Hepatocyte (in vitro differentiated cells): ENCODE results near the gene SPATA2L. TPM values are rescaled to one million over a fixed set of nuclear protein-coding genes. Genes with fewer than 3 reads are reported as not detected.

Experiments used
- DNase-seq: peaks from one replicate; pipeline ENCODE4 v3.0.0-alpha.2; 2016; ENCODE audit warnings: low spot score
- H2AFZ ChIP-seq: fragments of 200-600 bp; sonication (generic); 2 replicates; pipeline ENCODE4 v1.6.0; 2016; ENCODE audit warnings: antibody characterized with exemption, mild to moderate bottlenecking
- H3K27ac ChIP-seq: fragments of 200-600 bp; sonication (generic); 2 replicates; pipeline ENCODE4 v1.5.1; 2016; ENCODE audit warnings: mild to moderate bottlenecking
- H3K27me3 ChIP-seq: fragments of 200-600 bp; sonication (generic); 2 replicates; pipeline ENCODE4 v1.6.1; 2016
- H3K36me3 ChIP-seq: fragments of 200-600 bp; sonication (generic); replicated peaks from 2 replicates; pipeline ENCODE4 v1.5.1; 2016; ENCODE audit warnings: low read depth; ENCODE audit not compliant: insufficient read depth
- H3K4me1 ChIP-seq: fragments of 200-600 bp; sonication (generic); 2 replicates; pipeline ENCODE4 v1.5.1; 2016; ENCODE audit warnings: mild to moderate bottlenecking, moderate library complexity; ENCODE audit not compliant: insufficient read depth
- H3K4me2 ChIP-seq: fragments of 200-600 bp; sonication (generic); 2 replicates; pipeline ENCODE4 v1.6.0; 2016
- H3K4me3 ChIP-seq: fragments of 200-600 bp; sonication (generic); 2 replicates; pipeline ENCODE4 v1.5.1; 2016; ENCODE audit warnings: mild to moderate bottlenecking
- H3K79me2 ChIP-seq: fragments of 200-600 bp; sonication (generic); 2 replicates; pipeline ENCODE4 v1.6.0; 2017; ENCODE audit warnings: mild to moderate bottlenecking
- H3K9me2 ChIP-seq: fragments of 200-600 bp; sonication (generic); replicated peaks from 2 replicates; pipeline ENCODE4 v1.6.0; 2017; ENCODE audit warnings: mild to moderate bottlenecking; ENCODE audit not compliant: insufficient read depth
- H3K9me3 ChIP-seq: fragments of 200-600 bp; sonication (generic); 2 replicates; pipeline ENCODE4 v1.5.1; 2016; ENCODE audit warnings: low read depth, mild to moderate bottlenecking
- H4K20me1 ChIP-seq: fragments of 200-600 bp; sonication (generic); 2 replicates; pipeline ENCODE4 v1.6.0; 2016; ENCODE audit warnings: mild to moderate bottlenecking; ENCODE audit not compliant: insufficient read depth, poor library complexity, severe bottlenecking
- CTCF ChIP-seq: fragments of 200-600 bp; sonication (generic); IDR thresholded peaks from 2 replicates; pipeline ENCODE4 v1.5.1; 2016; ENCODE audit warnings: antibody characterized with exemption, mild to moderate bottlenecking; ENCODE audit not compliant: poor library complexity
- EZH2 ChIP-seq: fragments of 200-600 bp; sonication (generic); IDR thresholded peaks from 2 replicates; pipeline ENCODE4 v1.6.1; 2016; ENCODE audit warnings: antibody characterized with exemption, mild to moderate bottlenecking, borderline replicate concordance
- EZH2phosphoT487 ChIP-seq: fragments of 200-600 bp; sonication (generic); IDR thresholded peaks from one replicate; pipeline ENCODE4 v1.6.1; 2018; ENCODE audit warnings: antibody characterized with exemption, mild to moderate bottlenecking, low read depth, moderate library complexity; ENCODE audit not compliant: unreplicated experiment, severe bottlenecking
- WGBS: methylation state at CpG from one replicate; pipeline ENCODE4 v1.1.6; 2016; ENCODE audit warnings: low lambda C conversion rate; ENCODE audit errors: missing lambda C conversion rate; 5-methylcytosine and 5-hydroxymethylcytosine counted together
- polyA plus RNA-seq: library from polyadenylated mRNA; unstranded; fragments of >200 nt; fragmentation: Nextera tagmentation; extraction: Ambion mirVana; gene quantifications from 2 replicates; pipeline ENCODE4 v1.2.1, GENCODE V29; 2016
- total RNA-seq: library from RNA; depleted of rRNA; stranded (reverse); fragments of >200 nt; gene quantifications from 2 replicates; pipeline ENCODE4 v1.2.3, GENCODE V29; 2014

Gene SPATA2L
- total and polyA plus RNA-seq, 2 experiments from 2014 or later = 25.0 to 32.9 TPM

DNA sequence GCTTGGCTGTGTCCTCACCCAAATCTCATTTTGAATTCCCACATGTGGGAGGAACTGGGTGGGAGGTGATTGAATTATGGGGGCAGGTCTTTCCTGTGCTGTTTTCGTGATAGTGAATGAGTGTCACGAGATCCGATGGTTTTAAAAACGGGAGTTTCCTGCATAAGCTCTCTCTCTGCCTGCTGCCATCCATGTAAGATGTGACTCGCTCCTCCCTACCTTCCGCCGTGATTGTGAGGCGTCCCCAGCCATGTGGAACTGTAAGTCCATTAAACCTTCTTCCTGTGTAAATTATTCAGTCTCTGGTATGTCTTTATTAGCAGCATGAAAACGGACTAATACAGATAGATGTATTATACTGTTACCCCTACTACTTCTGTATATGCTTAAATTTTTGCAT is 40.3 kb downstream of the SPATA2L start:
- 96% methylated on average over 9 of the region's 9 CpGs for WGBS
- H3K27me3 ChIP-seq = no peaks in the 10 kb centered on the region
- H3K27ac ChIP-seq = no peak overlapping the region
- H3K9me3 ChIP-seq = no peaks in the 10 kb centered on the region
- no peaks in the 10 kb centered on the region for H4K20me1 ChIP-seq
- no peaks in the 10 kb centered on the region for H3K36me3 ChIP-seq
- DNase-seq = no peak
- H3K4me1 ChIP-seq = peaks cover 13% of the 10 kb centered on the region
- peaks cover 30% of the 10 kb centered on the region for H3K79me2 ChIP-seq
- H3K4me2 ChIP-seq = no peak overlapping the region
- no peak overlapping the region for H3K4me3 ChIP-seq
- TF ChIP-seq EZH2 = no peak
- TF ChIP-seq CTCF = no peak
- no peak for TF ChIP-seq EZH2phosphoT487
- H2AFZ ChIP-seq = no peak overlapping the region
- H3K9me2 ChIP-seq = no peaks in the 10 kb centered on the region

GRCh38 chr16:89660146-89660545 is 41.4 kb downstream of the SPATA2L start:
- H3K27me3 ChIP-seq = no peaks in the 10 kb centered on the region
- no peak for DNase-seq
- TF ChIP-seq EZH2phosphoT487 (no peak), CTCF (no peak), EZH2 (no peak)
- H2AFZ ChIP-seq = no peak overlapping the region
- peaks cover 41% of the 10 kb centered on the region for H3K79me2 ChIP-seq
- no peak overlapping the region for H3K27ac ChIP-seq
- peaks cover 14% of the 10 kb centered on the region for H3K4me1 ChIP-seq
- H3K4me2 ChIP-seq = no peak overlapping the region
- H3K9me3 ChIP-seq = no peaks in the 10 kb centered on the region
- no peak overlapping the region for H3K4me3 ChIP-seq
- 96% methylated on average over 7 of the region's 7 CpGs for WGBS
- H4K20me1 ChIP-seq = no peaks in the 10 kb centered on the region
- H3K36me3 ChIP-seq = no peaks in the 10 kb centered on the region
- no peaks in the 10 kb centered on the region for H3K9me2 ChIP-seq

DNA sequence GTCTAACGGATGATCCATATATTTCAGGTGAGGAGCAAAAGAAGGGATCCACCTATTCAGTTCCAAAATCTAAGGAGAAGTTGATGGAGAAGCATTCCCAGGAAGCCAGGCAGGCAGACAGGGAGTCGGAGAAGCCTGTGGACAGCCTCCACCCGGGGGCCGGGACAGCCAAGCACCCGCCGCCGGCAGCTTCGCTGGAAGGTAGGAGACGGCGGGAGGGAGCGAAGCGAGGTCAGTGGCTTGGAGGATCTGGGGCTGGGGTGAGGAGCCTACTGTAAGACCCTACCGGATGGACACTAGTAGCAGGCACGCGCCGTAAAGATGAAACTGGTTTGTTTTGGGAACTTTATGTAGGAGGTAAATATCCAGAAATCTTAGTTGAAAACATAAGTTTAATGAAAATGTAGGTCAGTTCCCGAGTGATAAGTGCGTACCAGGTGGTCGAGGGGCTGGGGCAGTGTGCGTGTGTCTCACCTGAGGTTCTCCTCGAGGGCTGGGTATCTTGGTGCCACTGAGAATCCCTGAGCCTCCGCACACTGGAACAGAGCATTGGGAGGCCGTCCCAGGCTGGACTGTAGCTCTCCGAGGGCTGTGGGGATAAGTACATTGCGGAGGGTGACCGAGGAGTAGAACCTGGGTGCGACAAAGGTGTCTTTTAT is 43.2 kb downstream of the SPATA2L start:
- Histone ChIP-seq H2AFZ (peak overlapping the region; percentile 66), H4K20me1 (no peaks in the 10 kb centered on the region), H3K79me2 (peaks cover 55% of the 10 kb centered on the region), H3K4me3 (peak overlapping the region; percentile 93), H3K36me3 (no peaks in the 10 kb centered on the region), H3K27me3 (no peaks in the 10 kb centered on the region), H3K9me2 (no peaks in the 10 kb centered on the region), H3K4me2 (peak overlapping the region; percentile 99), H3K4me1 (peaks cover 14% of the 10 kb centered on the region), H3K27ac (peak overlapping the region; percentile 94), H3K9me3 (no peaks in the 10 kb centered on the region)
- TF ChIP-seq EZH2 (no peak), EZH2phosphoT487 (no peak), CTCF (no peak)
- peak; percentile 45 for DNase-seq
- WGBS = 21% methylated on average over 27 of the region's 27 CpGs
